ENCODE data around the gene IL36A. TPM values are rescaled to one million over a fixed set of nuclear protein-coding genes. Genes with fewer than 3 reads are reported as not detected.

The IL36A gene
- under 1 TPM in 1 of 4 donors, not detected in 3; 0.09 TPM for polyA plus RNA-seq
- long read RNA-seq, donor 1, result 0 reads
- long read RNA-seq, donor 2, result 0 reads
- long read RNA-seq, donor 3, result 0 reads
- long read RNA-seq, donor 4, result 0 reads
- long read RNA-seq, donor 5, result 0 reads
- long read RNA-seq, donor 6, result 0 reads
- long read RNA-seq, donor 7, result 0 reads
- long read RNA-seq, donor 8, result 0 reads
- long read RNA-seq, donor 9, result 0 reads
- long read RNA-seq, donor 10, result 0 reads

DNA sequence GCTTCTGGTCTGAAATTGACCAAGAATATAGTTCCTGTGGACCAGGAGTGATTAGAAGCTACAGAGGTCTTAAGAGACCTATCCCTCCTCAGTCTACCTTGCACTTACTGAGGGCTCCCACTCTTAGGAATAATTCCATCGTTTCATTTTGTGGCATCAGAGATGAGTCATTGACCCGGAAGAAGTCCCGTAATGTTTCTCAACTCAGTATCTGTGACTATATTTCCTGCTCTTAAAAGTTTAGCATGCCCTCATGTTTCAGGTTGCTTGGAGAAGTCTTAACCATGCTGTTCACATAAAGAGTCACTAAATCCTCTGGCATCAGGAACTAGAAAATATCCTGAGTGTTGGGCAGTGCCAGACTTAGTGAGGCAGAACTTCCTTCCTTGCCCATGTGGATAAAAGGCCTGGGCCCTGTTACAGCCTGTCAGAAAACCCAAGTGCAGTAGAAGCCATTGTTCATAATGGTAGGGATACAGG lies at the start of gene IL36A:
Gene IL36A (plus strand): TSS at position 430 of the 480 bp plus-strand sequence. CDS start 413 bp downstream, outside the sequence.
- Histone ChIP-seq H3K4me1 (ENCODE audit: control insufficient read depth in 3 of 3, insufficient read depth in 2 of 3, low read depth in 1 of 3, low read length in 2 of 3) (no peaks in the 10 kb centered on the region), H3K27me3 (ENCODE audit: control insufficient read depth in 3 of 3, insufficient read depth in 3 of 3, low read length in 3 of 3) (peaks cover 0 to 9% (median 0%) of the 10 kb centered on the region in 3 donors), H3K9me3 (ENCODE audit: control insufficient read depth in 2 of 2, insufficient read depth in 1 of 2, low read depth in 1 of 2, low read length in 1 of 2) (peaks cover 0 to 5% of the 10 kb centered on the region in 2 donors), H3K4me3 (ENCODE audit: low read depth in 1 of 3, low read length in 3 of 3) (no peak within 1 kb of the TSS), H3K27ac (ENCODE audit: low read depth in 1 of 3, low read length in 2 of 3) (no peak within 1 kb of the TSS), H3K36me3 (ENCODE audit: control insufficient read depth in 3 of 3, insufficient read depth in 2 of 3, low read depth in 1 of 3, low read length in 3 of 3) (no peaks in the 10 kb centered on the region)
- no peak for FAIRE-seq
- WGBS, 3 donors, result 73 to 87% (median 83%) methylated on average over 3 of the region's 3 CpGs
- DNase-seq, result no peak

DNA sequence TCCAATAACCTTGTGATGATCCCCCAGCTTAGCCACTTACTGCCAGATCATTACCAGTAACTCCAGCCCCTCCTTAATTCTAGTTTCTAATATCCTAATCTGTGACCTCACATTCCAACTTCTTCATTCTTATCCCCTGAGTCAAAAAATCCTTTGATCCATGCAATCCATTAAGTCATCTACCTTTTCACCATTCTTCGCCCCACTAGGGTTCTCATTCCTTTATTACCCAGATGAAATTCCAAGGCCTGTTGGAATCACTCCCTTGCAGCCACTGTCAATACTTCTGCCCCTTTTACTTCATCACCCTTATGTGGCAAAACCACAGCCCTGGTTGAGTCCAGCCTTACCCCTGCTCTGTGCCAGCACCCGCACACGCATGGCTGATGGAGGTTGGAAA lies 47.7 kb upstream of the IL36A start:
- Histone ChIP-seq H3K4me1 (ENCODE audit: control insufficient read depth in 3 of 3, insufficient read depth in 2 of 3, low read depth in 1 of 3, low read length in 2 of 3) (no peaks in the 10 kb centered on the region), H3K27me3 (ENCODE audit: control insufficient read depth in 3 of 3, insufficient read depth in 3 of 3, low read length in 3 of 3) (peaks cover 0 to 2% (median 0%) of the 10 kb centered on the region in 3 donors), H3K9me3 (ENCODE audit: control insufficient read depth in 2 of 2, insufficient read depth in 1 of 2, low read depth in 1 of 2, low read length in 1 of 2) (no peaks in the 10 kb centered on the region), H3K4me3 (ENCODE audit: low read depth in 1 of 3, low read length in 3 of 3) (no peak overlapping the region), H3K36me3 (ENCODE audit: control insufficient read depth in 3 of 3, insufficient read depth in 2 of 3, low read depth in 1 of 3, low read length in 3 of 3) (no peaks in the 10 kb centered on the region), H3K27ac (ENCODE audit: low read depth in 1 of 3, low read length in 2 of 3) (no peak overlapping the region)
- DNase-seq (no peak), FAIRE-seq (no peak)
- 91 to 99% (median 95%) methylated on average over 3 of the region's 3 CpGs for WGBS, 3 donors

DNA sequence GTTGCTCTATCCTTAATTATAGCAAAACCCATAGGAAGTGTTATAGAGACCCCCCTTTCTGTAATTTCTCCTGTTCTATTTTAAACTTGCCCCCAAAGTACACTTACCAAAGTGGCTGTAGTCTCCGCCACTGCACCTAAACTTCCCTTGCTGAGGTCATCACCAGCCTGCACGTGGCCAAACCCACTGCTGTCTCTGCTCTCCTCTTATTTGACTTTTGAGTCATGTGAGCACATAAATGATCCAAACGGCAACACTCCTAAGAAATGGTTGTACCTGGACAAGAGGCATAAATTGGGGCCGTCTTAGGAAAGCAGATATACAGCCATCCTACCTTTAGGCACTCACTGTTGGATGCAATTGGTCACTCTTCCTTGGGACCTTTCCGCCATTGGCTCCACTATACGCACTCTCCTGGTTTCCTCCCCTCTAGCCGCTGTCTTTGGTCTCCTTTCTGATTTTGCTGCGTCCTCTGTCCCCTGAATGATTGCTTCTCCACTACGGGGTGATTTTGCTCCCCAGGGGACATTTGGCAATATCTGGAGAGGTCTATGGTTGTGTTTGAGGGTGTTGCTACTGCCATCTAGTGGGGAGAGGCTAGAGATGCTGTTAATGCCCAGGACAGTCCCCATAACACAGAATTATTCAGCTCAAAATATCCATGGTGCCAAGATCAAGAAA lies 46.7 kb upstream of the IL36A start:
- peaks cover 0 to 2% (median 0%) of the 10 kb centered on the region in 3 donors for H3K27me3 ChIP-seq (ENCODE audit: control insufficient read depth in 3 of 3, insufficient read depth in 3 of 3, low read length in 3 of 3)
- no peaks in the 10 kb centered on the region for H3K36me3 ChIP-seq (ENCODE audit: control insufficient read depth in 3 of 3, insufficient read depth in 2 of 3, low read depth in 1 of 3, low read length in 3 of 3)
- no peaks in the 10 kb centered on the region for H3K9me3 ChIP-seq (ENCODE audit: control insufficient read depth in 2 of 2, insufficient read depth in 1 of 2, low read depth in 1 of 2, low read length in 1 of 2)
- no peak overlapping the region for H3K4me3 ChIP-seq (ENCODE audit: low read depth in 1 of 3, low read length in 3 of 3)
- FAIRE-seq (no peak), DNase-seq (peak; percentile 54 to 67)
- H3K4me1 ChIP-seq (ENCODE audit: control insufficient read depth in 3 of 3, insufficient read depth in 2 of 3, low read depth in 1 of 3, low read length in 2 of 3), result no peaks in the 10 kb centered on the region
- no peak overlapping the region for H3K27ac ChIP-seq (ENCODE audit: low read depth in 1 of 3, low read length in 2 of 3)
- 36 to 49% (median 47%) methylated on average over 9 of the region's 9 CpGs for WGBS, 3 donors

GRCh38 chr2:112959109-112959812 lies 46.0 kb upstream of the IL36A start:
- Histone ChIP-seq H3K27ac (ENCODE audit: low read depth in 1 of 3, low read length in 2 of 3) (no peak overlapping the region), H3K4me1 (ENCODE audit: control insufficient read depth in 3 of 3, insufficient read depth in 2 of 3, low read depth in 1 of 3, low read length in 2 of 3) (no peaks in the 10 kb centered on the region), H3K27me3 (ENCODE audit: control insufficient read depth in 3 of 3, insufficient read depth in 3 of 3, low read length in 3 of 3) (peaks cover 0 to 2% (median 0%) of the 10 kb centered on the region in 3 donors), H3K9me3 (ENCODE audit: control insufficient read depth in 2 of 2, insufficient read depth in 1 of 2, low read depth in 1 of 2, low read length in 1 of 2) (no peaks in the 10 kb centered on the region), H3K36me3 (ENCODE audit: control insufficient read depth in 3 of 3, insufficient read depth in 2 of 3, low read depth in 1 of 3, low read length in 3 of 3) (no peaks in the 10 kb centered on the region), H3K4me3 (ENCODE audit: low read depth in 1 of 3, low read length in 3 of 3) (no peak overlapping the region)
- DNase-seq, result peak in 1 of 2 donors; percentile 18
- WGBS, 3 donors, result 55 to 67% (median 58%) methylated on average over 14 of the region's 14 CpGs
- FAIRE-seq, result no peak

- H3K9me3 ChIP-seq (ENCODE audit: control insufficient read depth in 2 of 2, insufficient read depth in 1 of 2, low read depth in 1 of 2, low read length in 1 of 2), result no peaks in the 10 kb centered on the region
- 48 to 79% (median 56%) methylated on average over 2 of the region's 2 CpGs for WGBS, 3 donors
- DNase-seq (no peak), FAIRE-seq (no peak)
- H3K27ac ChIP-seq (ENCODE audit: low read depth in 1 of 3, low read length in 2 of 3), result no peak overlapping the region
- peaks cover 0 to 2% (median 0%) of the 10 kb centered on the region in 3 donors for H3K27me3 ChIP-seq (ENCODE audit: control insufficient read depth in 3 of 3, insufficient read depth in 3 of 3, low read length in 3 of 3)
- no peak overlapping the region for H3K4me3 ChIP-seq (ENCODE audit: low read depth in 1 of 3, low read length in 3 of 3)
- H3K36me3 ChIP-seq (ENCODE audit: control insufficient read depth in 3 of 3, insufficient read depth in 2 of 3, low read depth in 1 of 3, low read length in 3 of 3), result no peaks in the 10 kb centered on the region
- no peaks in the 10 kb centered on the region for H3K4me1 ChIP-seq (ENCODE audit: control insufficient read depth in 3 of 3, insufficient read depth in 2 of 3, low read depth in 1 of 3, low read length in 2 of 3)
These were observed 44.9 kb upstream of the IL36A start for GRCh38 chr2:112960230-112960825.

DNA sequence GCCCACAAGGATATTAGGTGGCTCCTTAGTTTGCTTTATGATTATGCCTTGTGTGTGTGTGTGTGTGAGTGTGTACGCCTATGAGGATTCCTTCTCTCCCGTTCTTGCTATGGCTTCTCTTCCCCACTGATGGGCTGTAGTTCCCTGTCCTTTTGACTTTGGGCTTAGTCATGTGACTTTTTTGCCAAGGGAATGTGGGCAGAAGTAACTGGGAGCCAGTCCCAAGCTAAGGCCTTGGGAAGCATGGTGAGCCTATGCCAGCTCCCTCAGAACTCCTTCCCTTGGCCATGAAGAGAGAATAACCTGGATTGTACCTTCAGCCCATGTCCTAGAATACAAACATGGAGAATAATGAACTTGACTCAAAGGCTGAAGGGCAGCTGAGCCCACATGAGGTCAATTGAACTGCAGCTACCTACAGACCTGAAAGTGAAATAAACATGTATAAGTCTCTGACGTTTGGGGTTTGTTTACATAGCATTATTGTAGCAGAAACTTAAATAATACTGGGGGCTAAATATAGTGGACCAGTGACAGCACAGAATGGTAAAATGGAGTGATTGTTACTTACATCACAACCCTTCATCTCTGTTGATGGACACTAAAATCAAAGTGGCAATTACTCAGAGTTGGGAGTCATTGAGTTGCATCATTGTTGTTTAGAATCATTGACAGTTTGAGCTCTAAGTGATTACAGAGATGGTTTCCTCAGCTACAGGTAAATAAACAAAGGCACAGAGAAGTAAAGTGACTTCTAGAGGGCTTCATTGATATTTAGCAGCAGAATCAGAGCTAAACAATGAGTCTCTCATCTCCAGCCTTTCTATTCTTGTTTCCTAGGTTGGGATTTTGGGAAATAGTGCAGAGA lies 42.7 kb upstream of the IL36A start:
- DNase-seq (no peak), FAIRE-seq (no peak)
- no peak overlapping the region for H3K4me3 ChIP-seq (ENCODE audit: low read depth in 1 of 3, low read length in 3 of 3)
- no peak overlapping the region for H3K27ac ChIP-seq (ENCODE audit: low read depth in 1 of 3, low read length in 2 of 3)
- H3K27me3 ChIP-seq (ENCODE audit: control insufficient read depth in 3 of 3, insufficient read depth in 3 of 3, low read length in 3 of 3), result no peaks in the 10 kb centered on the region
- WGBS, 3 donors, result 70 to 73% (median 71%) methylated on average over 3 of the region's 3 CpGs
- H3K4me1 ChIP-seq (ENCODE audit: control insufficient read depth in 3 of 3, insufficient read depth in 2 of 3, low read depth in 1 of 3, low read length in 2 of 3), result no peaks in the 10 kb centered on the region
- no peaks in the 10 kb centered on the region for H3K36me3 ChIP-seq (ENCODE audit: control insufficient read depth in 3 of 3, insufficient read depth in 2 of 3, low read depth in 1 of 3, low read length in 3 of 3)
- H3K9me3 ChIP-seq (ENCODE audit: control insufficient read depth in 2 of 2, insufficient read depth in 1 of 2, low read depth in 1 of 2, low read length in 1 of 2), result no peaks in the 10 kb centered on the region

- Histone ChIP-seq H3K27ac (ENCODE audit: low read depth in 1 of 3, low read length in 2 of 3) (no peak overlapping the region), H3K4me1 (ENCODE audit: control insufficient read depth in 3 of 3, insufficient read depth in 2 of 3, low read depth in 1 of 3, low read length in 2 of 3) (no peaks in the 10 kb centered on the region), H3K27me3 (ENCODE audit: control insufficient read depth in 3 of 3, insufficient read depth in 3 of 3, low read length in 3 of 3) (no peaks in the 10 kb centered on the region), H3K4me3 (ENCODE audit: low read depth in 1 of 3, low read length in 3 of 3) (no peak overlapping the region), H3K9me3 (ENCODE audit: control insufficient read depth in 2 of 2, insufficient read depth in 1 of 2, low read depth in 1 of 2, low read length in 1 of 2) (no peaks in the 10 kb centered on the region), H3K36me3 (ENCODE audit: control insufficient read depth in 3 of 3, insufficient read depth in 2 of 3, low read depth in 1 of 3, low read length in 3 of 3) (no peaks in the 10 kb centered on the region)
- DNase-seq (no peak), FAIRE-seq (no peak)
- WGBS, 3 donors, result 55 to 78% (median 58%) methylated on average over 2 of the region's 2 CpGs
These were observed 38.2 kb upstream of the IL36A start for GRCh38 chr2:112967023-112967422.
